ENCODE results near the gene DDTL. TPM values are rescaled to one million over a fixed set of nuclear protein-coding genes. Genes with fewer than 3 reads are reported as not detected.

Gene DDTL
- total and polyA plus RNA-seq, 2 experiments from 2014 or later = 3.5 to 13.8 TPM

DNA sequence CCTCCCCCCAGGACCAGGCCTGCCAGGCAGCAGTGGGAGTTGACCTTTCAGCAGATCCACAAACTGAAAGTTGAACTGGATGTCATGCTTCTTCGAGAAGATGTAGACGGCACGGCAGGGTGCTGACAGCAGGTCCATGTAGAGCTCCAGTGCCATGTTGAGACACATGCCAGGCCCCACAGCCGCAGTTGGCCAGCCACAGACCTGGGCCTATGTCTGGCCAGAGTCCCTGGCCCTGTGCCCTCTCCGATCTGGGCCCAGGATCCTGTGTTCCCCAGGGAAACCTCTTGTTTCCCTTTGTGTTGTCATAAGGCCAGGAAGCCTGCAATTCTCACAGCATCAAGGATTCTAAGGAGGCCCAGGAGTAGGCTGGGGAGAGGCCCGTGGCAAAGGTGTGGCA is 38.5 kb downstream of the DDTL start, which contains the start of gene GSTT4:
Gene GSTT4, minus strand, starts transcription at position 253 of the 400 bp plus-strand sequence. Its CDS starts 97 bp downstream, at position 156.
- Histone ChIP-seq H3K27me3 (no peaks in the 10 kb centered on the region), H3K4me1 (ENCODE audit: low read depth) (no peaks in the 10 kb centered on the region), H3K27ac (peak within 1 kb of the TSS; percentile 51), H3K36me3 (no peaks in the 10 kb centered on the region), H3K9me3 (ENCODE audit: low read depth) (no peaks in the 10 kb centered on the region), H3K4me3 (no peak within 1 kb of the TSS)
- peak; percentile 61 to 74 for DNase-seq (ENCODE audit: low read depth in 1 of 2, low spot score in 1 of 2)
- TF ChIP-seq, protein P1, sequence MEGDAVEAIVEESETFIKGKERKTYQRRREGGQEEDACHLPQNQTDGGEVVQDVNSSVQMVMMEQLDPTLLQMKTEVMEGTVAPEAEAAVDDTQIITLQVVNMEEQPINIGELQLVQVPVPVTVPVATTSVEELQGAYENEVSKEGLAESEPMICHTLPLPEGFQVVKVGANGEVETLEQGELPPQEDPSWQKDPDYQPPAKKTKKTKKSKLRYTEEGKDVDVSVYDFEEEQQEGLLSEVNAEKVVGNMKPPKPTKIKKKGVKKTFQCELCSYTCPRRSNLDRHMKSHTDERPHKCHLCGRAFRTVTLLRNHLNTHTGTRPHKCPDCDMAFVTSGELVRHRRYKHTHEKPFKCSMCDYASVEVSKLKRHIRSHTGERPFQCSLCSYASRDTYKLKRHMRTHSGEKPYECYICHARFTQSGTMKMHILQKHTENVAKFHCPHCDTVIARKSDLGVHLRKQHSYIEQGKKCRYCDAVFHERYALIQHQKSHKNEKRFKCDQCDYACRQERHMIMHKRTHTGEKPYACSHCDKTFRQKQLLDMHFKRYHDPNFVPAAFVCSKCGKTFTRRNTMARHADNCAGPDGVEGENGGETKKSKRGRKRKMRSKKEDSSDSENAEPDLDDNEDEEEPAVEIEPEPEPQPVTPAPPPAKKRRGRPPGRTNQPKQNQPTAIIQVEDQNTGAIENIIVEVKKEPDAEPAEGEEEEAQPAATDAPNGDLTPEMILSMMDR (IDR thresholded peaks at IDR 0.05; ENCODE audit: low read depth, low read length) = no peak

DNA sequence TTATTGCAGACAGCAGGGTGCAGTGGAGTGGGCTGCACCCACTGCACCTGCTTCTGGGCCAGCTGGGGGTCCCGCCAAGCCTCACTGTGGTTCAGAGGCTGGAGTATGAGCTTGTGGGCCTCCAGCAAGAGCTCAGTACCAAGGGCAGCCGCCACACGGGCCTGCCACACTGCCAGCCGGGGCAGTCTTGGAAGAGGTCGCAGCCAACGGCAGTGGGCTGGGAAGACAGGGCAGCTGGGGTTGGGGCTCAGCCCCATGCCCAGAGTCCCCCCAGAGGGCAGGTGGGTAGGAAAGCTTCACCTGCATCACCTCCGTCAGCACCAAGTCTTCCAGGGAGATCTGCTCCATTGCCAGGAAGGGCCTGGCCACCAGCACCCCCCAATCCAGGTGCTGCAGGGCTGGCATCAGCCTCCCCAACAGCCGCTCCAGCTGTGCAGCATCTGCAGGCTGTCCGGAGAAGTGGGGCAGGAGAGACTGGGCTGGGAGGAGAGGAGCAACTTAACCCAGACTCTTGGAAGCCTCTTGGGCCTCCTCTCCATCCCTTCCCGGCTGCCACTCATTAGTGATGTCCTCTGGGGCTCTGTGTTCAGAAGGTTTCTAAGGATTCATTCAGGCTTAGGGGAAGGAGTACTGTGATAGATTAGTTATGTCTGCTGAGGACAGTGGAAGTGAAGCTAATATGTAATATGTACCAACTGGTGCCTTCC is 39.7 kb downstream of the DDTL start:
- H3K36me3 ChIP-seq = no peaks in the 10 kb centered on the region
- no peak overlapping the region for H3K27ac ChIP-seq
- TF ChIP-seq, protein P1 (IDR thresholded peaks at IDR 0.05; ENCODE audit: low read depth, low read length) = no peak
- no peak overlapping the region for H3K4me3 ChIP-seq
- H3K4me1 ChIP-seq (ENCODE audit: low read depth) = no peaks in the 10 kb centered on the region
- H3K27me3 ChIP-seq = no peaks in the 10 kb centered on the region
- DNase-seq (ENCODE audit: low read depth in 1 of 2, low spot score in 1 of 2) = no peak
- no peaks in the 10 kb centered on the region for H3K9me3 ChIP-seq (ENCODE audit: low read depth)

DNA sequence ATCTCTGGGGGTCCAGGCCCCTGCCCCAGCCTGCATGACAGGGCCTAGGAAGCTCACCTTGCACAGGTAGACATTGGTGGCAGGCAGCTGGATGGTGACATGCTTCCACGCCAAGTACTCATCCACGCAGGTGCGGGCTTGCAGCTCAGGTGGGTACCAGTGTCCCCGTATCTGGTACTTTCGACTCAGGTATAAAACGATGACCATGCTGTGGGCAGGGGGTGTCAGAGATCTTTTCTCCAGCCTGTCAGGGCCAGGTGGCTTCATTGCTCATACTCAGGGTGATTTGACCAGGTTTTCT is 40.2 kb downstream of the DDTL start:
- DNase-seq (ENCODE audit: low read depth in 1 of 2, low spot score in 1 of 2) = no peak
- Histone ChIP-seq H3K36me3 (no peaks in the 10 kb centered on the region), H3K27me3 (no peaks in the 10 kb centered on the region), H3K4me3 (no peak overlapping the region), H3K27ac (no peak overlapping the region), H3K4me1 (ENCODE audit: low read depth) (no peaks in the 10 kb centered on the region), H3K9me3 (ENCODE audit: low read depth) (no peaks in the 10 kb centered on the region)
- TF ChIP-seq, protein P1 (IDR thresholded peaks at IDR 0.05; ENCODE audit: low read depth, low read length) = no peak

DNA sequence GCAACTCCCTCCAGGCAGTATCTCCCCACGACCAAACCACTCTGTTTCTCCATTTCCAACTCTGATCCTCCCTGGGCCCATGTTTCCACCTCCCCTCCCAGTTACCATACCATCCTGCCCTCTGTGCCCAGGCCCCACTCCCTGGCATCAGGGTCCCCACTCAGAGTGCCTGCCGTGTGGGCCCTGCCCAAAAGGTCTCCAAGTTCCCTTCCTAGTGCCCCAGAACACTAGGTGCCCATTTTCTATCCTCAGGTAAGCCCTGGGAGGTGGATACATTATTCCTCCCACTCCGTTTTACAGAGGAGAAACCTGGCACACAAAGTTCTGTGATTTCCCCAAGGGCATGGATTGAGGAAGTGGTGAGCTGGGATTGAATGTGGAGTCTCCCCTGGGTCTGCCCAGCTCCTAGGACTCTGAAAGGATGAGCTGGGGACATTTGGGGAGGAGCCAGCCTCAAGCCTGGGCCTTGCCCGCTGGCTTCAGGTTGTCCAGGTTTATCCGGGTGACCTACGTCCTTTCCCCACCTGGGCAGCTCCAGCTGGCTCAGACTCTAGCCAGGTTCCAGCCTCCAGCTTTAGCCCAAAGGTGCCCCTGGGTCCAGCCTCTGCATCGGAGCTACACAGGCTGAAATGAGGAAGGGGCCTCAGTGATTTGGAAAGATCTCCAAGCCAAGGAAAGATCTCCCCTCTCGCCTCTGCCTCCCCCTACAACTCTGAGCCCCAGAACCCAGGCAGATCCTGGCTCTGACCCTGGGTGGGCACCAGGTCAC is 40.7 kb downstream of the DDTL start:
- Histone ChIP-seq H3K36me3 (no peaks in the 10 kb centered on the region), H3K4me3 (no peak overlapping the region), H3K4me1 (ENCODE audit: low read depth) (peaks cover 6% of the 10 kb centered on the region), H3K9me3 (ENCODE audit: low read depth) (no peaks in the 10 kb centered on the region), H3K27me3 (no peaks in the 10 kb centered on the region), H3K27ac (no peak overlapping the region)
- TF ChIP-seq, protein P1 (IDR thresholded peaks at IDR 0.05; ENCODE audit: low read depth, low read length) = no peak
- no peak for DNase-seq (ENCODE audit: low read depth in 1 of 2, low spot score in 1 of 2)

DNA sequence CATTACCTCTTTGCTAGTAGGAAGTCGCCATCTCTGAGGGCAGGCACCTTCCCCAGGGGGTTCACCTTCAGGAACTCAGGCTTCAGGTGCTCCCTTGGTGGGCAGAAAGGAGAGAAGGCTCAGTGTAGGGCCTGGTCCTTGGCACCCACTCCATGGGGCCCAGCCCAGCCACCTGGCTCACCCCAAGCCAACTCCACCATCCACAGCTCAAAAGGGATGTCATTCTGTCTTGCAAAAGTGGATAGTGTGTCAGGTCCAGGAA is 41.3 kb downstream of the DDTL start:
- no peaks in the 10 kb centered on the region for H3K27me3 ChIP-seq
- TF ChIP-seq, protein P1 (IDR thresholded peaks at IDR 0.05; ENCODE audit: low read depth, low read length) = no peak
- no peaks in the 10 kb centered on the region for H3K9me3 ChIP-seq (ENCODE audit: low read depth)
- no peak for DNase-seq (ENCODE audit: low read depth in 1 of 2, low spot score in 1 of 2)
- peaks cover 7% of the 10 kb centered on the region for H3K4me1 ChIP-seq (ENCODE audit: low read depth)
- H3K4me3 ChIP-seq = no peak overlapping the region
- no peak overlapping the region for H3K27ac ChIP-seq
- no peaks in the 10 kb centered on the region for H3K36me3 ChIP-seq

Measured in cardiac muscle cell (in vitro differentiated cells and primary cell).